IMR-90 (cell line): ENCODE measurements around the gene TEX50. TPM values are rescaled to one million over a fixed set of nuclear protein-coding genes. Genes with fewer than 3 reads are reported as not detected.

Source experiments
- ATAC-seq: fragments of 200-7000 bp; cut with Tn5 transposase; 2 replicates; pipeline ENCODE4 v1.9.1; 2020; ENCODE audit warnings: low read depth, mild to moderate bottlenecking, moderate library complexity
- BruUV-seq: library from RNA; stranded (reverse); fragments of 400-500 nt; replicated peaks from 2 replicates; lab custom pipeline; 2021; lab: Mats Ljungman, UMichigan
- CTCF ChIA-PET: fragments of 300-600 bp; formaldehyde crosslinking; extraction: SDS; loops from one replicate; lab custom pipeline; 2021; ENCODE audit warnings: antibody characterized with exemption; lab: Yijun Ruan, JAX
- POLR2A ChIA-PET: fragments of 300-600 bp; sonication (Branson Sonifier 250); formaldehyde crosslinking; loops from one replicate; lab custom pipeline; 2022; ENCODE audit warnings: antibody characterized with exemption; ENCODE audit not compliant: unreplicated experiment; lab: Charles Lee
- DNase-seq: peaks from one replicate; pipeline ENCODE4 v3.0.0; 2013
- H2AFZ ChIP-seq: replicated peaks from 2 replicates; pipeline ENCODE3; 2013; ENCODE audit warnings: low read length, mild to moderate bottlenecking; ENCODE audit not compliant: poor library complexity
- H2AK5ac ChIP-seq: 2 replicates; pipeline ENCODE4 v1.6.1; 2013; ENCODE audit warnings: low read depth, low read length, inconsistent platforms
- H2AK9ac ChIP-seq: replicated peaks from 2 replicates; pipeline ENCODE3; 2013; ENCODE audit warnings: mild to moderate bottlenecking, low read depth, low read length, moderate library complexity; ENCODE audit not compliant: poor library complexity
- H2BK120ac ChIP-seq: 2 replicates; pipeline ENCODE4 v1.6.1; 2013; ENCODE audit warnings: low read depth, low read length, inconsistent platforms
- H2BK15ac ChIP-seq: 3 replicates; pipeline ENCODE4 v1.6.1; 2013; ENCODE audit warnings: low read depth, low read length, inconsistent platforms
- H2BK20ac ChIP-seq: 2 replicates; pipeline ENCODE4 v1.6.1; 2013; ENCODE audit warnings: low read depth, mild to moderate bottlenecking, inconsistent platforms, low read length, moderate library complexity
- H2BK5ac ChIP-seq: 2 replicates; pipeline ENCODE4 v1.6.1; 2013; ENCODE audit warnings: mild to moderate bottlenecking, low read depth, low read length, inconsistent platforms; ENCODE audit not compliant: poor library complexity, severe bottlenecking
- H3K14ac ChIP-seq: replicated peaks from 2 replicates; pipeline ENCODE4 v1.6.1; 2013; ENCODE audit warnings: low read depth, low read length, inconsistent platforms
- H3K18ac ChIP-seq: 2 replicates; pipeline ENCODE4 v1.6.1; 2013; ENCODE audit warnings: low read depth, low read length, control low read depth
- H3K23ac ChIP-seq: 2 replicates; pipeline ENCODE4 v1.6.1; 2013; ENCODE audit warnings: low read depth, low read length, inconsistent platforms
- H3K27ac ChIP-seq: 2 replicates; pipeline ENCODE4 v1.5.1; 2013; ENCODE audit warnings: mild to moderate bottlenecking, control low read depth, low read length; ENCODE audit not compliant: insufficient read depth
- H3K27me3 ChIP-seq: 2 replicates; pipeline ENCODE4 v1.6.1; 2013; ENCODE audit warnings: low read length; ENCODE audit not compliant: control insufficient read depth, insufficient read depth
- H3K36me3 ChIP-seq: 2 replicates; pipeline ENCODE4 v1.6.1; 2013; ENCODE audit warnings: low read length, mixed read lengths; ENCODE audit not compliant: control insufficient read depth, insufficient read depth
- H3K4ac ChIP-seq: 2 replicates; pipeline ENCODE4 v1.6.1; 2013; ENCODE audit warnings: low read depth, low read length, inconsistent platforms
- H3K4me1 ChIP-seq: 2 replicates; pipeline ENCODE4 v1.6.1; 2013; ENCODE audit warnings: low read length, mixed read lengths; ENCODE audit not compliant: control insufficient read depth, insufficient read depth
- H3K4me2 ChIP-seq: 2 replicates; pipeline ENCODE4 v1.6.1; 2013; ENCODE audit warnings: low read depth, mild to moderate bottlenecking, control low read depth, low read length, moderate library complexity
- H3K4me3 ChIP-seq: 2 replicates; pipeline ENCODE4 v1.5.1; 2013; ENCODE audit warnings: low read depth, mild to moderate bottlenecking, control low read depth, low read length, moderate library complexity; ENCODE audit not compliant: insufficient read depth
- H3K56ac ChIP-seq: 2 replicates; pipeline ENCODE4 v1.6.1; 2013; ENCODE audit warnings: low read length, inconsistent platforms; ENCODE audit not compliant: insufficient read depth; ENCODE audit errors: extremely low read depth
- H3K79me1 ChIP-seq, 2 experiments: 2 replicates each; pipeline ENCODE4 v1.6.1; 2013; ENCODE audit warnings: low read length in 2 of 2, inconsistent platforms in 1 of 2, low read depth in 1 of 2
- H3K9ac ChIP-seq: 2 replicates; pipeline ENCODE4 v1.6.1; 2013; ENCODE audit warnings: low read depth, low read length, control low read depth
- H3K9me1 ChIP-seq: 2 replicates; pipeline ENCODE4 v1.6.1; 2013; ENCODE audit warnings: low read length, inconsistent platforms; ENCODE audit not compliant: insufficient read depth
- H3K9me3 ChIP-seq: 2 replicates; pipeline ENCODE4 v1.6.1; 2013; ENCODE audit warnings: low read length; ENCODE audit not compliant: control insufficient read depth, insufficient read depth
- H4K20me1 ChIP-seq: 2 replicates; pipeline ENCODE4 v1.6.1; 2013; ENCODE audit warnings: low read length, inconsistent platforms; ENCODE audit not compliant: insufficient read depth
- H4K5ac ChIP-seq: 2 replicates; pipeline ENCODE4 v1.6.1; 2013; ENCODE audit warnings: mild to moderate bottlenecking, low read depth, low read length, control low read depth
- H4K8ac ChIP-seq, 2 experiments: 2 replicates each; pipeline ENCODE4 v1.6.1; 2013; ENCODE audit warnings: low read depth in 2 of 2, low read length in 2 of 2, control low read depth in 1 of 2, inconsistent platforms in 1 of 2
- H4K91ac ChIP-seq: 2 replicates; pipeline ENCODE4 v1.6.1; 2013; ENCODE audit warnings: low read depth, low read length, inconsistent platforms; ENCODE audit not compliant: insufficient read depth
- CEBPB ChIP-seq: IDR thresholded peaks from 2 replicates; pipeline ENCODE4 v1.6.1; 2012; ENCODE audit warnings: low read depth, low read length, improper control_type of control experiment
- CHD1 ChIP-seq: IDR thresholded peaks from 2 replicates; pipeline ENCODE4 v1.6.1; 2012; ENCODE audit warnings: low read depth, low read length, improper control_type of control experiment
- ELK1 ChIP-seq: fragments of 150-350 bp; IDR thresholded peaks from 2 replicates; pipeline ENCODE4 v1.6.1; 2016; ENCODE audit warnings: low read depth, mild to moderate bottlenecking, low read length, moderate library complexity, borderline replicate concordance
- MAFK ChIP-seq: IDR thresholded peaks from 2 replicates; pipeline ENCODE4 v1.6.1; 2012; ENCODE audit warnings: low read depth, low read length, improper control_type of control experiment
- MAZ ChIP-seq: IDR thresholded peaks from 2 replicates; pipeline ENCODE4 v1.6.1; 2012; ENCODE audit warnings: low read depth, mild to moderate bottlenecking, low read length, improper control_type of control experiment, moderate library complexity, borderline replicate concordance
- RAD21 ChIP-seq: IDR thresholded peaks from 2 replicates; pipeline ENCODE4 v1.6.1; 2012; ENCODE audit warnings: low read length, improper control_type of control experiment
- RCOR1 ChIP-seq: IDR thresholded peaks from 2 replicates; pipeline ENCODE4 v1.6.1; 2012; ENCODE audit warnings: mild to moderate bottlenecking, low read length, improper control_type of control experiment; ENCODE audit not compliant: insufficient replicate concordance
- RFX5 ChIP-seq: IDR thresholded peaks from 2 replicates; pipeline ENCODE4 v1.8.0; 2012; ENCODE audit warnings: low read depth, mild to moderate bottlenecking, low read length, moderate library complexity
- USF2 ChIP-seq: fragments of 150-350 bp; IDR thresholded peaks from 2 replicates; pipeline ENCODE4 v1.6.1; 2017; ENCODE audit warnings: mild to moderate bottlenecking, antibody characterized with exemption, low read length, low read depth
- WGBS, 2 experiments: methylation state at CpG; one replicate each; pipeline versions ENCODE4 v1.1.5 to v1.1.7; 2013; ENCODE audit warnings: missing lambda C conversion rate in 2 of 2; ENCODE audit not compliant: insufficient read length in 1 of 2; ENCODE audit errors: extremely low coverage in 2 of 2; 5-methylcytosine and 5-hydroxymethylcytosine counted together
- dilution Hi-C: fragments of 300-500 bp; cut with HindIII; formaldehyde crosslinking; loops from one replicate; pipeline ENCODE4 v1.14.3; 2018; ENCODE audit warnings: low sequenced_read_pairs; ENCODE audit not compliant: unreplicated experiment
- in situ Hi-C: fragments of 300-500 bp; cut with MboI; formaldehyde crosslinking; loops from 3 replicates; pipeline ENCODE4 v1.14.3; 2019; ENCODE audit warnings: low sequenced_read_pairs, inconsistent platforms, mixed read lengths
- intact Hi-C: fragments of 100-400 bp; cut with micrococcal nuclease; formaldehyde crosslinking; loops from 2 replicates; pipeline ENCODE4 v1.10.0; 2022
- polyA plus RNA-seq, 3 experiments: library from polyadenylated mRNA; depleted of rRNA; stranded (reverse); fragments of >200 nt; gene quantifications; 2 replicates each; pipeline ENCODE4 v1.2.3, GENCODE V29; 2012; ENCODE audit warnings: low replicate concordance in 1 of 3
- total RNA-seq: library from RNA; depleted of rRNA; stranded (reverse); fragments of >200 nt; gene quantifications from 2 replicates; pipeline ENCODE4 v1.2.3, GENCODE V29; 2012

The TEX50 gene
- total and polyA plus RNA-seq, 2 of the 4 experiments (the other 2 are of a cell fraction): not detected

- BruUV-seq: no TSS peak
- no peak overlapping the region for H2AK9ac ChIP-seq
- H3K4me2 ChIP-seq: no peak overlapping the region
- no peak overlapping the region for H2BK15ac ChIP-seq
- ChIA-PET POLR2A (no interaction called here), CTCF (no interaction called here)
- H3K79me1 ChIP-seq: no peaks in the 10 kb centered on the region
- H3K9me1 ChIP-seq: no peaks in the 10 kb centered on the region
- no CpG with 5 or more reads among the region's 4 CpGs for WGBS, 2 experiments
- no peak overlapping the region for H4K91ac ChIP-seq
- no peaks in the 10 kb centered on the region for H3K27me3 ChIP-seq
- in situ Hi-C loops: no loop called here
- no peak overlapping the region for H3K18ac ChIP-seq
- no peak overlapping the region for H3K23ac ChIP-seq
- no peak overlapping the region for H2BK5ac ChIP-seq
- no peak overlapping the region for H2AK5ac ChIP-seq
- no peak overlapping the region for H3K9ac ChIP-seq
- no peak overlapping the region for H3K14ac ChIP-seq
- no peak overlapping the region for H2BK120ac ChIP-seq
- no peak overlapping the region for H3K4ac ChIP-seq
- ATAC-seq (no peak), DNase-seq (no peak)
- dilution Hi-C loops: no loop called here
- H3K4me1 ChIP-seq: no peaks in the 10 kb centered on the region
- H3K4me3 ChIP-seq: no peak overlapping the region
- TF ChIP-seq MAFK (no peak), CEBPB (no peak), CHD1 (no peak), USF2 (no peak), RAD21 (no peak), RCOR1 (no peak), RFX5 (no peak), MAZ (no peak), ELK1 (no peak)
- no peak overlapping the region for H3K27ac ChIP-seq
- no peaks in the 10 kb centered on the region for H4K20me1 ChIP-seq
- no peak overlapping the region for H4K5ac ChIP-seq
- H2BK20ac ChIP-seq: no peak overlapping the region
- H2AFZ ChIP-seq: no peak overlapping the region
- no peak overlapping the region for H4K8ac ChIP-seq
- no peaks in the 10 kb centered on the region for H3K36me3 ChIP-seq
- intact Hi-C loops: no loop called here
- H3K56ac ChIP-seq: no peak overlapping the region
- H3K9me3 ChIP-seq: peaks cover 2% of the 10 kb centered on the region; the same call in 1 of the 2 replicates
These were observed 18.3 kb upstream of the TEX50 start for GRCh38 chr1:173616859-173617258.
